Thoracic aorta endothelial cell (primary cell): ENCODE measurements around the gene FETUB. TPM values are rescaled to one million over a fixed set of nuclear protein-coding genes. Genes with fewer than 3 reads are reported as not detected.

Source experiments
- small RNA-seq: library from RNA; depleted of rRNA; stranded (forward); fragments of <200 nt; gene quantifications from one replicate; pipeline ENCODE3, GENCODE V24; 2012
- total RNA-seq: library from RNA; depleted of rRNA; stranded (reverse); fragments of >200 nt; gene quantifications from 2 replicates; pipeline ENCODE4 v1.2.3, GENCODE V29; 2012

FETUB gene, protein sequence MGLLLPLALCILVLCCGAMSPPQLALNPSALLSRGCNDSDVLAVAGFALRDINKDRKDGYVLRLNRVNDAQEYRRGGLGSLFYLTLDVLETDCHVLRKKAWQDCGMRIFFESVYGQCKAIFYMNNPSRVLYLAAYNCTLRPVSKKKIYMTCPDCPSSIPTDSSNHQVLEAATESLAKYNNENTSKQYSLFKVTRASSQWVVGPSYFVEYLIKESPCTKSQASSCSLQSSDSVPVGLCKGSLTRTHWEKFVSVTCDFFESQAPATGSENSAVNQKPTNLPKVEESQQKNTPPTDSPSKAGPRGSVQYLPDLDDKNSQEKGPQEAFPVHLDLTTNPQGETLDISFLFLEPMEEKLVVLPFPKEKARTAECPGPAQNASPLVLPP
- not detected in 2 replicates for total RNA-seq

DNA sequence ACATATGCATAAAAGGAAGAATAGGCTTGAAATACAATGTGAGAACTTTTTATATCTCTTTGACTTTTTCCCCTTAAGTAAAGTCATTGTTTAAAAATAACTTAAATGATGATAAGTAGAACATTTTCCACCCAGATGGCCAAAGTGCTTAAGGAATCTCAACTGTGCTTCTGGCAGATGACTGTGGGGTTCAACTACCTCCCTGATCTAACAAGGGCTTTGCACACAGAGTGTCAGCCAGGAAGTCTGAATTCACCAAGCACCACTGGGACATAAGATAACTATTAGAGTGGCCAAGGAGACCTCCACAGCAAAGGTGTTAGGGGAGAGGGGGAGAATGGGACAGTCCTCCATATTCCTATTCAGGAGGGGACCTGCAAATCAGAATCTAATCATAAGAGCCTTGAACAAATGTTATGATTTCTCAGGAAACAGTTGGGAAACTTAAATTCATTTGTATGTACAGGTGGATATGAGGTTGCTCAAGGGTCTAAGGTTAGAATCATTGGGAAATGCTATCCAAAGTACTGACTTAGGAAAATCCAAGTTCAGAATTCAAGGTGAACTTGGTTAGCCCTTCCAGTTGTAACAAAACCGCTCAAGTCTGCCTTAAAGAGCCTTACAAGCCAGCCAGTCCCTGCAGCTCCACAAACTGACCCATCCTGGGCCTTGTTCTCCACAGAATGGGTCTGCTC, at the start of gene FETUB:
Gene FETUB (plus strand): TSS at position 622 of the 695 bp plus-strand sequence. CDS start 62 bp downstream, at position 684.

DNA sequence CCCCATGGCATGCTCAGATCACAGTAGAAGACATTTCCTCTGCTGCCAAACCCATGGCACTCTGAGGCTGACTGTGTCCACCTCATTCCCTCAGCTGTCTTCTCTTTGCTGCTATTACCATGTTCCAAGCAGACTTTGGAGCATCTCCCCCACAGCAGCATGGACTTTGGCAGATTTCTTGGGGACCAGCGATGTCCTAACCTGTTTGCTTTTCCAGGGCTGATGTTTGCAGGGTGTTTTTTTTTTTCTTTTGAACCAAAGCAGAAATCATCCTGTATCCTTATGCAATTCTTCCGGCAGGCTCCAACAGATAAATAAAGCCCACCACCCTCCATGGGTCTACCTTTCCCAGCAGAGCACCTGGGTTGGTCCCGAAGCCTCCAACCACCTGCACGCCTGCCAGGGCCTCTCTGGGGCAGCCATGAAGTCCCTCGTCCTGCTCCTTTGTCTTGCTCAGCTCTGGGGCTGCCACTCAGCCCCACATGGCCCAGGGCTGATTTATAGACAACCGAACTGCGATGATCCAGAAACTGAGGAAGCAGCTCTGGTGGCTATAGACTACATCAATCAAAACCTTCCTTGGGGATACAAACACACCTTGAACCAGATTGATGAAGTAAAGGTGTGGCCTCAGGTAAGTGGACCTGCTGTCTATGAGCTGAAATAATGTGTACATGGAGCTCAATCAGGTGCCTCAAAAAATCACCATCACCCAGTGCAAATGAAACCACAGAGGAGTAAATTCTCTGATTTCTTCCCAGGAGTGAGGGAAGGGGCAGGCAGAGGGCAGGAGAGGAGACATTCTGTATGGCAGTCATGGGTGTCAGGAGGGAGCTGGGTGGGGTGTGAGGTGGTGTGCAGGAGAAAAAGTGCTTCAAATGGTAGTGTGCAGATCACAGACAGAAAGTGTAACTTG, 27.2 kb upstream of the FETUB start, which contains the start of gene AHSG:
Gene AHSG (plus strand): TSS at position 340 of the 916 bp plus-strand sequence. CDS start 82 bp downstream, at position 422.

DNA sequence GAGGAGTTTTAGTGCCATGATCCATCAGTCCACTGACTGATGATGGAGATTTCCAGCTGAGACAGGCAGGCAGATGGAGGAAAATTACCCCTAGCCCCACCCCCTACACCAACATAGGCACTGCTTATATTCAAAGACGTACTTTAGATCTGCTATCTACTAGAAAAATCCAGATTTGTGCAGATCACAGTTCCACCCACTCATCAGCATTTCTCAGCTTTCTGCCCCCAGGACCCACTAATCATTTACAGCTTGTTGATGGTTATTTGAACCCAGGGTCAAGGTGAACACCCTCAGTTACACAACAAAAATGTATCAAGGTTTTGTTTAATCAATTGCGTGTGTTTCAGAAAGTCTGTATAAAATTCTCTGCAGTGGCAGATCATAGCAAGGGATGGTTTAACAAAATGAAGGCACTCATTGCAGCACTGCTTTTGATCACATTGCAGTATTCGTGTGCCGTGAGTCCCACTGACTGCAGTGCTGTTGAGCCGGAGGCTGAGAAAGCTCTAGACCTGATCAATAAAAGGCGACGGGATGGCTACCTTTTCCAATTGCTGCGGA, 25.5 kb downstream of the FETUB start, which contains the start of gene HRG:
Gene HRG (plus strand): TSS at position 390 of the 564 bp plus-strand sequence. CDS start 18 bp downstream, at position 408.

Small RNA genes lying within 50 kb of the gene (small RNA-seq; reads per million reads assigned to genes)
- not detected for gene RF00017

Other genes starting within 250 kb of the FETUB start
- gene CRYGS, start 96.0 kb upstream of the FETUB start, total RNA-seq, result 1.7 and 2.1 TPM in 2 replicates
- 18.8 and 24.1 TPM in 2 replicates for gene TBCCD1, start 73.1 kb upstream of the FETUB start, total RNA-seq
- 78.8 and 82.3 TPM in 2 replicates for gene DNAJB11, start 69.7 kb upstream of the FETUB start, total RNA-seq
- gene AHSG, start 27.3 kb upstream of the FETUB start, total RNA-seq, result not detected in 2 replicates
- gene HRG, start 25.6 kb downstream of the FETUB start, total RNA-seq, result not detected in 2 replicates
- gene KNG1, start 77.0 kb downstream of the FETUB start, total RNA-seq, result not detected in 2 replicates
- 655 and 667 TPM in 2 replicates for gene EIF4A2, start 143.2 kb downstream of the FETUB start, total RNA-seq
- 38.7 and 49.8 TPM in 2 replicates for gene RFC4, start 166.1 kb downstream of the FETUB start, total RNA-seq
- not detected in 2 replicates for gene ADIPOQ, start 202.3 kb downstream of the FETUB start, total RNA-seq